Stimulated activated CD4-positive, alpha-beta T cell treated with anti-CD3 and anti-CD28 coated beads, Interleukin-4, amount 100 ng/mL, for 48 hours (primary cell): ENCODE results near the gene MUC5B.

ENCODE experiments used
- DNase-seq, 2 donors: peaks; one replicate each; pipeline ENCODE4 v3.0.0-alpha.2; 2020; ENCODE audit warnings: low read depth in 2 of 2

Gene MUC5B

GRCh38 chr11:1300569-1301187 lies 77.8 kb downstream of the MUC5B start:
- no peak for DNase-seq

DNA sequence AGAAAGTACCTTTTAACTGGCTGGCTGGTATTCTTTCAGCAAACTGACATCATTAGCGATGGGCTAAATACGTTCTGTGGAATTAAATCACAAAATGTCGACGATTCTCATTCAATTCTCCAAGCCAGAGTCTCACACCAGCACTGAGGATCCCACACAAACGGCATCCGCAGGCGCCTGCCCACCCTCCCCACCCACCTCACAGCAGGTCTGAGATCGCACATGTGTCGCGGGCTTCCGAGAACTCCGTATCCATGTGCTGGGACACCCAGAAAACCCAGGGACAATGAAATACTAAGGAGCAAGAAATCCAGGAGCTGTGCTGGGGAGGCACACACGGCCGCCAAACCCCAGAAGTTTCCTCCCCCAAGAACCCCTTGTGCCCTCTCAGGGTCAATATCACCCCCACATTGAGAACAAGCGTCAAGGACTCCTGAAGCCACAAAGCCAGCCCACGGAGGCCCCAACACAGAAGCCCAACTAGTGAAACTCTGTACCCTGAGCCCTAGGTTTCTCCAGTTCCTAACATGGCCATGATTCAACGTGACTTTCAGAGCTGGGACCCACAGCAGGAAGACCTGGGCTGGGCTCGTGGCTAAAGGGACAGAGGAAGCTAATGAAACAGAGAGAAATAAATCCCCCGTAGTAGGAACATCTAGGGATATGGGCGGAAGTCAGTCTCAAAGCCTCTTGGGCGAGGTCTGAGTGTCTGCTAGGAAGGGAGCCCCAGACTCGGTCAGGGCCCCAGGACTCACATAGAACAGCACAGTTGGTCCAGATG lies 78.5 kb downstream of the MUC5B start:
- DNase-seq: no peak

- no peak for DNase-seq
Measured at GRCh38 chr11:1302041-1302460, 79.2 kb downstream of the MUC5B start.

DNA sequence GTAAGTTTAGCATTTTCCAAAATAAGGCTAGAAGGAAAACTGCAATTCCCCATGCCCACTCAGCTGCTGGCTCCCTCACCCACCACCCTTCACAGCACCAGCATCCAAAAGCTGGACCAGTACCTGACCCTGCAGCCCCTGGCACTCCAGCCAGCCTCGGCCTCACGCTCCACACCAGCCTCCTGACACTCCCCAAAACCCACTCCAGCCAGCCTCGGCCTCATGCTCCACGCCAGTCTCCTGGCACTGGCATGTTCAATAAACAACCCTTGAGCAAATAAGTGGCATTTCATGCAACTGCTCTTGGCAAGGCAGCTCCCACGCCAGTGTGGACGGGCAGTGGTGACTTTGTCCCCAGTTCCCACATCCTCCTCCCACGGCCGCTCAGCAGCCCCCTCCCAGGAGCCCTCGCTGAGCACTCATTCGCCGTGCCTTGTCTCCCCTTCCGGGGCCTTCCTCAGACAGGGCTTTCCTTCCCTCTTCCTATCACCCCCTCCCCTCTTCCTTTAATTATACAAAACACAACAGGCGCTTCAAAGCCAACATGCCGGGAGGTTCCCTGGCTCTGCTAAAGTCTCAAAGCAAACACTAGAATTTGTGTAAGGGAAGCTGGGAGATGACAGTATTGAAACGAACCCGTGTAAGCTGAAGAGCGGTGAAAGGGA lies 79.7 kb downstream of the MUC5B start:
- no peak for DNase-seq

DNA sequence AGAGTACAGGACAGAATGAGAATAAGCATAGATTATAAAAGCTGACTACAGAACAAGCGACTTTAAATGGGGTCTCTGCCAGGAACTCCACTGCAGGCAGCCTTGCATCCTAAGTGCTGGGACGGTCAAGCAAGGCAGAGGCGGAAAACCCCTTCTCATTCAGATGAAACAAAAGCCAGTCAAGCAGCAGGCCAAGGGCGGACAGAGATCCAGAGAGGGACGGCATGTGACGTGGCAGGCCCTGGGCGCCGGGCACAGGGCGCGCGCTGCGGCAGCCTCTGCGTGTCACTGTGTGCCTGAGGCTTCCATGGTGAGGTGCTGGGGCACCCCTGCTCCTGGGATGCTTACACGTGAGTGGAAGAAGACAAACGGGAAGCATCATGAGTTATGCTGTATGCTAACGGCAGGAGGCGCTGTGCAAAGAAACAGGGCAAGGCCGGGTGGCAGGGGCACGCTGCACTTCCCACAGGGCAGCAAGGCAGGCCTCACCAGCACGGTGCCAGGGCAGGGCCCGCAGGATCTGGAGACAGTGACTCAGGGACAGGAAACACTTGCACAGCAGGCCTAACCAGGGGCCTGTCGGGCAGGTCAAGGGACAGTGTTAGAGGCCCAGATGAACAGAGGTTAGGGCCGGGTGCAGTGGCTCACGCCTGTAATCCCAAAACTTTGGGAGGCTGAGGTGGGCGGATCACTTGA lies 80.4 kb downstream of the MUC5B start:
- no peak for DNase-seq

DNA sequence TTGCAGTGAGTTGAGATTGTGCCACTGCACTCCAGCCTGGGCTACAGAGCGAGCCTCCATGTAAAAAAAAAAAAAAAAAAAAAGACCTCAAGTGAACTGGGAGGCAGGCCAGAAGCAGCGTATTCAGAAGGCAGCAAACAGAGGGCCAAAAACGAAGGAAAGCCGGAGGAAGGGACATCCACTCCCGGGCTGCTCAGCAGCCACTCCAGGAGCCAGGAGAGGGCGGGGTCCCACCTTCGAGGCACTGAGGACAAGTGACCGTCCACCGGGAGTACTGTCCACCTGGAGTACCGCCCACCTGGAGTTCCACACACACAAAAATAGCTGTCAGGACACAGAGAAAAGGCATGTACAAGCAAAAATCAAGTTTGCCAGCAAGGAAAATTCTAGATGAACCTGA lies 81.1 kb downstream of the MUC5B start:
- no peak for DNase-seq

GRCh38 chr11:1304380-1304779 lies 81.5 kb downstream of the MUC5B start:
- DNase-seq: no peak

GRCh38 chr11:1305063-1305495 lies 82.2 kb downstream of the MUC5B start:
- DNase-seq: no peak

DNA sequence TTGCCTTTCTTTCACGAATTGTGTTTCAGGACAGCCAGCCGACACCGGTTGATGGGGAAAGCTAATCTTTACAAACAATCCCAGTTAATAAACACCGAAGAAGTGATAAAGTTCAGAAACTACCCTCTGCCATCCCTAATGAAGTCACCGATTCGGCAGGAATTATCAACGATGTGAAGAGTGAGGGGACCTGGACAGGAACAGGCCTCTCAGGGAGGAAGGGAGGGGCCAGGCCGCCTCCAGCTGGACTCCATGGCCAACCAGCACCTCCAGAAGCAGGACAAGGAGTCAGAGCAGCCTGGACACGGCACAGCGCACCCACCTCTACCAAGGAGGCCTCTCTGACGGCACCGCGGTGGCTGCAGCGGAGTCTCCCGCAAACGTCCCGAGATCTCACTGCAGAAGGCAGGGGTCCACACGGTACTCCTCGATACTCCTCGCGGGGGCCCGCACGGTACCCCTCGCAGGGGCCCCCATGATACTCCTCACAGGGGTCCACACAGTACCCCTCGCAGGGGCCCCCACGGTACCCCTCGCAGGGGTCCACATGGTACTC lies 82.7 kb downstream of the MUC5B start:
- no peak for DNase-seq

GRCh38 chr11:1306186-1307162 lies 83.6 kb downstream of the MUC5B start:
- DNase-seq: no peak

DNA sequence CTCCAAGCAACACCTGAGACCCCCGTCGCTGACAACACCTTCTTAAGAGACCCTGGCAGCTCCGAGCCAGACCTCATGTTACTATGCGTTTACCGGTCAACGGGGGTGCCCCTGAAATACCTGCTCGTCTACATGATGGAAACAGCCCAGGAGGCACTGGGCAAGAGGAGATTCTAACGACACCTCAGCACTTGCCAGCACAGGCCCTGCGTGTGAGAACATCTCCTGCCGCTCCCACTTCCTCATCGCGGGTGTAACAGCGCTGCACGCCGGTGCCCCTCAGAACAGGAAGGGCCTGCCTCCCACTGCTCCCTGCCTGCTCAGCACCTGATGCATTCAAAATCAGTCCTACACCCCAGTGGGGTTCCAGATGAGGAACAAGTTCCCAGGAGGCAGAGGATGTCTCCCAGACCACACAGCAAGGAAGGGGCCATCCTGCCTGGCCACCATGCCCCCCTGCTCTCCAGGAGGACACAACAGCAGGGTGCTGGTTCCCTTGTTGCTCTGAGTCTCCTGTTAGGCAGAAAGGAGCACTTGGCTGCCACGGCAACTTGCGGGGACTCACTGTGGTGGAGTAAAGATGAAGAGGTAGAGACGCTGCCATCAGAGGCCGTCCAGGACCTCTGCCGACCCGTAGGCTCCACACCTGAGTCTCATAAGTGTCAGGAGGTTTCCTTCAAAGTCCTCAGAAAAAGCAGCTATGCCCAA lies 84.5 kb downstream of the MUC5B start:
- DNase-seq: no peak

GRCh38 chr11:1307998-1308742 lies 85.3 kb downstream of the MUC5B start:
- no peak for DNase-seq

DNA sequence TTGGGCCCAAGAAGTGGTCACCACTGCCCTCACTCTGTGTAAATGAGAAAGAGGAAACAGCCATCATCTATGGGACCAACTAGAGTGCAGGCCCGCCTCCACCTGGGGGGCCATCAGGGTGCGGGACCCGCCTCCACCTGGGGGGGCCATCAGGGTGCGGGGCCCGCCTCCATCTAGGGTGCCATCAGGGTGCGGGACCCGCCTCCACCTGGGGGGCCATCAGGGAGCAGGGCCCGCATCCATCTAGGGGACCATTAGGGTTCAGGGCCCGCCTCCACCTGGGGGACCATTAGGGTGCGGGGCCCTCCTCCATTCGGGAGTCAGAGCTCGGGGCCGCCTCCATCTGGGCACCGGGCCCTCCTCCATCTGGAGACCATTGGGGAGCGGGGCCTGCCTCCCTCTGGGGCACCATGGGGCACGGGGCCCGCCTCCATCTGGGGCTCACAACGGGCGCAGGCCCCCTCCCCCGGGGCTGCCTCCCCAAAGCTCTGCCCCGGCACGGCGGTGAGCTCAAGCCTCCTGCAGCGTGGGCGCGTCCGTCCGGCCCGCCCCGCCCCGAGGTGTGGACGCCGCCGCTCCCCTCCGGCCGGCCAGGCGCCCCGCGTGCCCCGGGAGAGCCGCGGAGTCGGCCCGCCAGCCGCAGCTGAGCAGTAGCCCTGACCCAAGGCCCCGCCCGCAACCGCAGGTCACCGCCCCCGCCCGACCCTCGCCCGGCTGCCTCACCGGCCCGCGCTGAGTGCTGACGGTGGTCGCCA lies 86.1 kb downstream of the MUC5B start:
- no peak for DNase-seq

- DNase-seq: peak; percentile 95 to 97
Measured at GRCh38 chr11:1309498-1310317, 86.8 kb downstream of the MUC5B start, which contains the start of gene TOLLIP. Gene TOLLIP, minus strand, starts transcription at chr11:1309632. Its CDS starts 134 bp downstream, at chr11:1309498.

DNA sequence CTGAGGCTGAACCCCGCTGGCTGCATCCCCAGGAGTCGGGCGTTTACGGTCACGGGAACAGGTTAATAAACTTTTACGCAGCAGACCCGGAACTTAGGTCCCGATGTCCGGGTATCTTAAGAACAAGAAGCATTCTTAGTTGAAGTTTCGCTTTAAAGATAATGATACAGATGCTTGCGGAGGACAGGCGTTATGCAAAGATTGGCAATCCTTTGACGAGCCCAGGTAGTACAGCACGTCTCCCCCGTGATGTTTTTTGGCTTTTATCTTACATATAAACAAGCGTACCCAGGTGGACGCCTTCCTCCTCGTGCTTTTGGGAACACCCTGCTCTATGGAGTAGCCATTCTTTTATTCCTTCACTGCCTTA lies 87.4 kb downstream of the MUC5B start:
- DNase-seq: no peak

DNA sequence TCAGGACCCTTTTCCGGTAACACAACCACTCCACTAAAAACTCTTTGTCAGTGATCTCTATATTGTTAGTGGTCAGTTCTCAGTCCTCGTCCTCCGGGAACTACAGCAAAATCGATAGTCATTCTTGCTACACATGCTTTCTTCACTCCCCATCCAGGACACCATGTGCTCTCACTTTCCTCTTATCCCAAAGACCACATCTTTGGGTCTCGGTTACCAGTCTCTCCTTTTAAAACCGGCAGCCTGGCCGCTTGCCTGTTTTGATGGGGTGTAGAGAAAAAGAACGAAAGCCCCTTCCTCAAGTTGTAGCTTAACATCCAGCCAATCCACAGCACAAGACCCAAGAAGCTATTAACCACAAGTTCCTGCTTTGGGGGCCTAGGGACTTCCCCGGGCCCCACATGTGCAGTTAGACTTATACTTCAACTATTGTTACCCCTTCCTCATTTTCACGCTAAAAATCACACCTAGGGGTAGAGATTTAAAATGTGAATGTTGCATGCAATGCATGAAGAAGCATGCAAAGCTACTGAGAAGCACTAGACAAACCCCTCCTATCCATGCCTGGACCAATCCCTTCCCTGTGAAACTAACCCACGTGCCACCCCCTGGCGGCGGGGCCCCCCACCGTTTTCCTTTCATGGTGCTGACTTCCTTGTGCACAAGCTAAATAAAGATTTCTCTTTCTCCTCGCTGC lies 88.1 kb downstream of the MUC5B start:
- peak; percentile 34 to 39 for DNase-seq
